HUES48 (cell line): ENCODE data around the gene TRAPPC1.

Experiments
- H3K27ac ChIP-seq: one replicate; pipeline ENCODE4 v1.7.0; 2013; ENCODE audit warnings: low read depth, low read length, inconsistent platforms
- H3K27me3 ChIP-seq: 2 replicates; pipeline ENCODE4 v1.6.1; 2013; ENCODE audit warnings: mild to moderate bottlenecking, low read length; ENCODE audit not compliant: control insufficient read depth, insufficient read depth
- H3K36me3 ChIP-seq: 2 replicates; pipeline ENCODE4 v1.6.1; 2013; ENCODE audit warnings: low read length; ENCODE audit not compliant: control insufficient read depth, insufficient read depth
- H3K4me1 ChIP-seq: 2 replicates; pipeline ENCODE4 v1.6.1; 2013; ENCODE audit warnings: mild to moderate bottlenecking, low read length; ENCODE audit not compliant: control insufficient read depth, insufficient read depth
- H3K4me3 ChIP-seq: 2 replicates; pipeline ENCODE4 v1.5.1; 2013; ENCODE audit warnings: mild to moderate bottlenecking, low read depth, low read length
- H3K9ac ChIP-seq: 2 replicates; pipeline ENCODE4 v1.6.1; 2013; ENCODE audit warnings: mild to moderate bottlenecking, low read depth, low read length, moderate library complexity
- H3K9me3 ChIP-seq: 2 replicates; pipeline ENCODE4 v1.6.1; 2013; ENCODE audit warnings: low read length; ENCODE audit not compliant: control insufficient read depth, insufficient read depth

TRAPPC1 gene, protein sequence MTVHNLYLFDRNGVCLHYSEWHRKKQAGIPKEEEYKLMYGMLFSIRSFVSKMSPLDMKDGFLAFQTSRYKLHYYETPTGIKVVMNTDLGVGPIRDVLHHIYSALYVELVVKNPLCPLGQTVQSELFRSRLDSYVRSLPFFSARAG

DNA sequence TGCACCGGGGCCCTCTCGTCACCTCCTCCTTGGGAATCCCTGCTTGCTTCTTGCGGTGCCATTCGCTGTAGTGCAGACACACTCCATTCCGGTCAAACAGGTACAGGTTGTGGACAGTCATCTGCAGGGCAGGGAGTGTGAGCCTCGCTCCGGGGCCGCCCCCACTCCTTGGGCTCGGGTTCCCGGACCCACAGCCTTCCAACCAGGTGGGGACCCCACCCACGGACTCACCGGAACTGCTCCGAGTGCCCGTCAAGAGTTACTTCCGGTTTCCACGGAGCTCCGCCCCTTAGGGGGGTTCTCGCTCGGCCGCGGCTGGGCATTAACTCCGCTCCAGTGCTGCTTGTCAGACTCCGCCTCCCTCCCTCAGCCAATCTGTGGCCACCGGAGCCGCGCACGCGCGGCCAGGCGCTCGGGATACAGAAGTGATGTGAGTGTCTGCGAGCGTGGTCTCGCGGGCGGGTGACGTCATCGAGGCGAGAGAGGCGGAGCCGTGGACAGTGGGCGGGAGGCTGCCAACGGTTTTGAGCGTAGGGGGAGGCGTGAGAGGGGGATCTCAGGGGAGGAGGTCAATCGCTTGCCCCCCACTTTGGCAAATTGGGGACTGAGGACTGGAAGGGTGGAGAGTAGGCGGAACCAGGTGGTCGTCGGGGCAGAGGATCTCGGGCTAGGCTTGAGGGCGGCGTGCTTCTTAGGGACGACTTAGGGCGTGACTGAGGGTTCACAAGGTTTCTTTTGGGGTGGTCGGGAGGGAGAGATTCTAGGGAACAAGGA is at the start of gene TRAPPC1, which contains the start of gene CNTROB:
Gene TRAPPC1 (minus strand): TSS at position 238 of the 774 bp plus-strand sequence. CDS start 117 bp downstream, at position 121.
Gene CNTROB (plus strand): TSS at position 498 of the 774 bp plus-strand sequence. CDS start 874 bp downstream, outside the sequence.
- Histone ChIP-seq H3K9ac (no peak within 1 kb of the TSS; the same call in 1 of the 2 replicates), H3K9me3 (no peaks in the 10 kb centered on the region), H3K4me1 (peaks cover 4% of the 10 kb centered on the region), H3K36me3 (peaks cover 22% of the 10 kb centered on the region), H3K27me3 (peaks cover 30% of the 10 kb centered on the region), H3K4me3 (peak within 1 kb of the TSS; percentile 83), H3K27ac (peak within 1 kb of the TSS; percentile 45)

DNA sequence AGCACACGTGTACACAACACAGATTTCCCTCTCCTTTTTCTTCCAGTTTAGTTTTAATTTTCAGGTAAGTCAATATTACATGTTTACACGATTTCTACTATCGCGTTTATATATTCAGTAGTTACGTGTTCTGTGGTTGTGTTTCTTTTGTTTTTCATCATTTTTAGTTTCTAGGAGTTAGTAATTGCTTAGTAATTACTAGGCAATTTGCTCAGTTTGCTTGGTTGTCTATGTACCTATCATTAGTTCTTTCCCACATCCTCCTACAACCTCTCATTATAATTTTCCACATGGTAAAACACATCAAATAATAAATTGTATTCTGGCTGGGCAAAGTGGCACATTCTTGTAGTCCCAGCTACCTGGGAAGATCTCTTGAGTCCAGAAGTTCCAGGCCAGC is 46.1 kb upstream of the TRAPPC1 start:
- Histone ChIP-seq H3K27me3 (no peaks in the 10 kb centered on the region), H3K9me3 (no peaks in the 10 kb centered on the region), H3K27ac (no peak overlapping the region)

DNA sequence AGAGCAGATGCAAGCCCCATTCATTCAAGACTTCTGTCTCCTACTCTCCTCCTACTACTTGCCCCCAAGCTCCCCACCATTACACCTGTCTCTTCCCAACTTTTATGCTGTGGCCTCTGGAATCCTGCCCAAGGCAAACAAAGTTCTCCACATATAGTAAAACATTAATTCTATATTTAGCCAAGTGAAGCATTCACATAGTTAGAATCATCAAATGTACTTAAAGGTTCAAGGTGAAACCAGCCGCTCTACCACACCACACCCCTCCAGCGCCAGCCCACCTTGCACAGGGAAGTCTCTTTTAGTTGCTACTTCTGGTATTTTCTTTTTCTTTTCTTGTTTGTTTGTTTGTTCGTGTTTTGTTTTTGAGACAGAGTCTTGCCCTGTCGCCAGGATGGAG is 45.3 kb upstream of the TRAPPC1 start:
- Histone ChIP-seq H3K9ac (no peak overlapping the region), H3K27ac (no peak overlapping the region), H3K4me1 (no peaks in the 10 kb centered on the region), H3K27me3 (no peaks in the 10 kb centered on the region), H3K4me3 (no peak overlapping the region), H3K36me3 (no peaks in the 10 kb centered on the region), H3K9me3 (no peaks in the 10 kb centered on the region)

More for the DNA sequence above, 46.1 kb upstream of the TRAPPC1 start:
- H3K9ac ChIP-seq = no peak overlapping the region
- no peaks in the 10 kb centered on the region for H3K36me3 ChIP-seq
- no peaks in the 10 kb centered on the region for H3K4me1 ChIP-seq
- no peak overlapping the region for H3K4me3 ChIP-seq

DNA sequence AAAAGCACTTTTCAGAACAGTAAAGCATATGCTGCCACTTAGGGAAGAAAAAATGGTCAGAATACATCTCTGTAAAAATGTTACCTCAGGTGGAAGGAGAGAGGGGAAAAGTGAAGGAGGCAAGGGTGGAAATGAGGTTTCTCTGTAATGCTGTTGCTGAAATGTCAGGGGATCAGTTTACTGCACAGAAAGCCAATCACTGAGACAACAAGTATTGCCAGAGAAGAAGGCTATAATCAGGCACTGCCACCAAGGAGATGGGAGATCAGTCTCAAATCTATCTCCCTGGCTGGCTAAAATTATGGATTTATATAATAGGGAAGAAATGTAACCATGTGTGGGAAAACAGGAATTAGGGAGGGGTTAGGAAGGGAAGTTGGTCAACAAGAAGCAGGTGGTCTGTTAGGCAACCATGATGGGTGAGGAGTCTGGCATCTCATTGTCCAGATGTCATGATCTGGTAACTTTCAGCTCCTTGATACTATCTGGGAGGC is 42.9 kb upstream of the TRAPPC1 start:
- Histone ChIP-seq H3K9ac (no peak overlapping the region), H3K27me3 (no peaks in the 10 kb centered on the region), H3K4me1 (no peaks in the 10 kb centered on the region), H3K4me3 (no peak overlapping the region), H3K9me3 (no peaks in the 10 kb centered on the region), H3K27ac (no peak overlapping the region), H3K36me3 (no peaks in the 10 kb centered on the region)

DNA sequence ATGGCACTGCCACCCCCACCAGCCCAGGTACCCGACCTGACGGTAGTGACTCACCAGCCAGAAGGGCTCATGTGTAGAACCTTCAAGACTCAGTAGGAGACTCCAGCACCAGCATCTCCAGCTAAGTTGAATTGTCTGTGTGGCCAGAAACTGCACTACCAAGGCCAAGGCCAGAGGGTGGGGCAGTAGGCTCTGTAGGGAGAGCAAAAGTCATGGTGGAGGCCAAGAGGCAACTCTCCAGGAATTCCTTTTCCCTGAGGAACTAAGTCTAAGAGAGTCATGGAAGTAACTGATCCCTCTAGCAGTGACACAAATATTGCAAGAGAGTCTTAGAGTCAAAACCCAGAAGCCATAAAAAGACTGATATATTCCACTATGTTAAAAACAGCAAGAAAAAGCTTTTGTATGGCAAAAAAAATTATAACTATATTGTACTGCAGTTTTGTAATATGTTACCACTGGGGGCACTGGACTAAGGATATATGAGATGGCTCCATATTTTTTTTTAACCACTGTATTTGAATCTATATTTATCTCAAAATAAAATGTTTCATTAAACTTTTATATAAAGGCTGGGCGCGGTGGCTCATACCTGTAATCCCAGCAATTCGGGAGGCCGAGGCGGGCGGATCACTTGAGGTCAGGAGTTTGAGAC is 40.5 kb upstream of the TRAPPC1 start:
- no peak overlapping the region for H3K9ac ChIP-seq
- H3K4me3 ChIP-seq = no peak overlapping the region
- no peaks in the 10 kb centered on the region for H3K4me1 ChIP-seq
- H3K27ac ChIP-seq = no peak overlapping the region
- no peaks in the 10 kb centered on the region for H3K36me3 ChIP-seq
- no peaks in the 10 kb centered on the region for H3K27me3 ChIP-seq
- no peaks in the 10 kb centered on the region for H3K9me3 ChIP-seq

DNA sequence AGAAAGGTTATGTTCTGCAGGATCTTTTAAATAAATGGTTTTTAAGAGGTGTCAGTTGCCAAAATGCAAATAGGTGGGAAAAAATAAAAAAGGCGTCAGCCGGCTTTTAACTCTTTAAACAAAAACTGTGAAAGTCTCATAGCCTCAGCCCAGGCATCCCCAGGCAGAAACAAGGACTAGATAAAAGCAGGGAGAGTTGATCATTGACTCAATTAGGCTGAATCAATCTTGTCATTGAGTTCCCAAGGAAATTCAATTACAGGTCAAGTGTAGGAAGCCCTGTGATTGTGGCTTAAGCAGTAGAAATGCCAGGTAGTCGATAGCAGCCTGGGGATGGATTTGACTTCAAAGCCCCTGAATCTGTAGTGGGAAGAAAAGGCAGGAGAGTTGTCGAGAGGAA is 39.9 kb upstream of the TRAPPC1 start:
- no peak overlapping the region for H3K4me3 ChIP-seq
- H3K9me3 ChIP-seq = no peaks in the 10 kb centered on the region
- no peak overlapping the region for H3K9ac ChIP-seq
- no peaks in the 10 kb centered on the region for H3K4me1 ChIP-seq
- no peaks in the 10 kb centered on the region for H3K27me3 ChIP-seq
- no peak overlapping the region for H3K27ac ChIP-seq
- no peaks in the 10 kb centered on the region for H3K36me3 ChIP-seq

DNA sequence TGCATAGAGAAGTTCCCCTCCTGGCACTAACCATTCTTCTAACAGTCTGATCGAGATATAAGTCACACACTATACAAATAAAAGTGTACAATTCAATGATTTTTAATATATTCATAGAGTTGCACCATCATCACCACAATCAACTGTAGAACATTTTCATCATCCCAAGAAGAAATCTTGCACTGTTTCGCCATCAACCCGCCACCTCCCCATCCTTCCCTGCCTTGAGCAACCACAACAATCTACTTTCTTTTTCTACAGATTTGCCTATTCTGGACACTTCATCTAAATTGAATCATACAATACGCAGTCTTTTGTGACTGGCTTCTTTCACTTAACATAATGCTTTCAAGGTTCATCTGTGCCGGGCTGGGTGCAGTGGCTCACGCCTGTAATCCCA is 37.7 kb upstream of the TRAPPC1 start:
- H3K4me1 ChIP-seq = no peaks in the 10 kb centered on the region
- no peaks in the 10 kb centered on the region for H3K9me3 ChIP-seq
- H3K4me3 ChIP-seq = no peak overlapping the region

DNA sequence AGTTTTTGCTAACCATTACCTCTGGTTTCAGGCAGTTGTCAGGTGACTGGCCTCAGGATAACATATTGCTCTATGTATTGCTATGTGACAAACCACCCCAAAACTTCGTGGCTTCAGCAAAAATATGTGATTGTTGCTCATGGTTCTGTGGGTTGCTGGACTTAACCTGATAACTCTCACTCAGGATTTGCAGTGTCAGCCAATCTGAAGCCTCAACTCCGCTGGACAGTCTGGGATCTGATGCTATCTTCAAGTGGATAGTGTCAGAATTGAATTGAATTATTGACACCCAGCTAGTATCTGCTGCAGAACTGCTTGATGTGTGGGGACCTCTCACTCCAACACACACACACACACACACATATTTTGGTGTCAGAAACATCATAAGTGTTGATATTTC is 36.0 kb upstream of the TRAPPC1 start:
- Histone ChIP-seq H3K27ac (no peak overlapping the region), H3K4me1 (no peaks in the 10 kb centered on the region), H3K27me3 (no peaks in the 10 kb centered on the region), H3K9me3 (no peaks in the 10 kb centered on the region), H3K9ac (no peak overlapping the region), H3K36me3 (no peaks in the 10 kb centered on the region), H3K4me3 (no peak overlapping the region)

More for the DNA sequence above, 37.7 kb upstream of the TRAPPC1 start:
- Histone ChIP-seq H3K27ac (no peak overlapping the region), H3K36me3 (no peaks in the 10 kb centered on the region), H3K9ac (no peak overlapping the region), H3K27me3 (no peaks in the 10 kb centered on the region)

DNA sequence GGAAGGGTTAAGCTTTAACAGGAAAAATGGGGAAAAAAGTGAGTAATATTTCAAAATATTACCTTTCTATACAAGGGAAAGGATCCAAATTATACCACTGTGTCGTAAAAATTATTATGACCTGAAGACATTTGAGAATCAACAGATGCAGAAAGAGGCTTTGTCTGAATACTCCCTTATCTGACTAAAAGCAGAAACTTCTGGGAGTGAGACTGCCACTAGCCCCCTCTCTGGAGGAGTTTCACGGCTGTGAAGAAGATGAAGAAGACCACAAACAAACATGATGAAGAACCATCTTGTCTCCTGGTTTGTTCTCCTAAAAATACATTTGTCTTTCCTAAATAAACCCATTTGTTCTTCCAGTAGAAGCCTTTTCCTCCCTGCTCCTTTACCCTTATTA is 29.7 kb upstream of the TRAPPC1 start:
- H3K27ac ChIP-seq = no peak overlapping the region
- no peaks in the 10 kb centered on the region for H3K27me3 ChIP-seq
- no peaks in the 10 kb centered on the region for H3K9me3 ChIP-seq
- peaks cover 10% of the 10 kb centered on the region; the same call in 1 of the 2 replicates for H3K4me1 ChIP-seq
- H3K4me3 ChIP-seq = no peak overlapping the region
- H3K9ac ChIP-seq = no peak overlapping the region
- H3K36me3 ChIP-seq = no peaks in the 10 kb centered on the region

DNA sequence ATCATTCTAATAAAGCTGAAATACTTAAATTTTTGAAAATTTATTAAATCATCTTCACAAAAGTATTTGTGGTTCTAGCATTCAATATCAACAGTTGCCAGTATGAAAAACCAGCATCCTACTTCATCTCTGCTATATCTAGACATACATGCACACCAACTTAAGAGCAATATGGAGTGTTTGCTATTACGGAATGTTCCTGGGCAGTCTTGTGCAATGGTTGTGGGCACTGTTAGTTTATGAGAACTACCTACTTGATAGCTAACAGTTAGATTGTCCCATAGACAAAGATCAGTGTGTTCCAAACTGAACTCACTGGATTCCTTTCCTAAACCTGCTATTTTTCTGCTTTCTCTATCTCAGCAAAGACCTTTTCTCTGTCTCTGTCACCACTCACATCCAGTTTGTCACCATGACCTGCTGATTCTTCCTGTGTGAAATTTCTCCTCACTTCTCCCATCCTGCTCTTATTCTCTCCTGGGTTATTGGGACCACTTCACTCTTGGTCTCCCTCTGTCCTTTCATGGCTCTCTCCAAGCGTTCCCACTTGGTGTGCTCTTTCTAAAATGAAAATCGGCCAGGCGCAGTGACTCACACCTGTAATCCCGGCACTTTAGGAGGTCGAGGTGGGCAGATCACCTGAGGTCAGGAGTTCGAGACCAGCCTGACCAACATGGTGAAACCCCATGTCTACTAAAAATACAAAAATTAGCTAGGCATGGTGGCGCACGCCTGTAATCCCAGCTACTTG is 27.9 kb upstream of the TRAPPC1 start:
- H3K27ac ChIP-seq = no peak overlapping the region
- no peaks in the 10 kb centered on the region for H3K36me3 ChIP-seq
- H3K4me1 ChIP-seq = peaks cover 10% of the 10 kb centered on the region; the same call in 1 of the 2 replicates
- H3K9ac ChIP-seq = no peak overlapping the region
- no peaks in the 10 kb centered on the region for H3K27me3 ChIP-seq
- H3K9me3 ChIP-seq = no peaks in the 10 kb centered on the region
- H3K4me3 ChIP-seq = no peak overlapping the region
